SK-N-SH (cell line): Measurements from ENCODE around the gene MCTP1. TPM values are rescaled to one million over a fixed set of nuclear protein-coding genes. Genes with fewer than 3 reads are reported as not detected.

Experiments
- CTCF ChIA-PET: fragments of 300-600, 350-600 bp; formaldehyde crosslinking; extraction: SDS; loops from one replicate; lab custom pipeline; 2021; lab: Yijun Ruan, JAX
- POLR2A ChIA-PET: fragments of 350-600 bp; sonication (Branson Sonifier 250); formaldehyde crosslinking; extraction: SDS; loops from one replicate; lab custom pipeline; 2020; ENCODE audit warnings: antibody characterized with exemption, inconsistent platforms; lab: Yijun Ruan, JAX
- DNase-seq: peaks from one replicate; pipeline ENCODE4 v3.0.0; 2012
- H2AFZ ChIP-seq: fragments of 200-600 bp; sonication (generic); 2 replicates; pipeline ENCODE4 v1.8.1; 2016; ENCODE audit warnings: antibody characterized with exemption, mild to moderate bottlenecking, low read depth
- H3F3A ChIP-seq: fragments of 200-600 bp; sonication (generic); replicated peaks from 2 replicates; pipeline ENCODE3; 2016; ENCODE audit warnings: antibody characterized with exemption, mild to moderate bottlenecking; ENCODE audit not compliant: insufficient read depth
- H3K27ac ChIP-seq, 2 experiments: fragments of 200-500 bp in 1 of 2; fragments of 200-600 bp in 1 of 2; sonication (Bioruptor generic) in 1 of 2; sonication (generic), shearing (Covaris generic) in 1 of 2; 2 replicates each; pipeline versions ENCODE4 v1.5.1 to v1.6.1; 2014 to 2016; ENCODE audit warnings: low read depth in 2 of 2, inconsistent platforms in 1 of 2, low read length in 1 of 2, mild to moderate bottlenecking in 1 of 2, mixed read lengths in 1 of 2
- H3K27me3 ChIP-seq: fragments of 200-600 bp; sonication (generic), shearing (Covaris generic); 2 replicates; pipeline ENCODE4 v1.6.1; 2016; ENCODE audit warnings: mixed run types; ENCODE audit not compliant: insufficient read depth
- H3K36me3 ChIP-seq, 2 experiments: fragments of 200-500 bp in 1 of 2; fragments of 200-600 bp in 1 of 2; sonication (Bioruptor generic) in 1 of 2; sonication (generic) in 1 of 2; replicated peaks in 1 of 2; 2 replicates each; pipeline versions ENCODE3 to v1.5.1; 2014 to 2016; ENCODE audit warnings: low read length in 1 of 2, mild to moderate bottlenecking in 1 of 2; ENCODE audit not compliant: insufficient read depth in 2 of 2, control insufficient read depth in 1 of 2
- H3K4me1 ChIP-seq, 2 experiments: fragments of 200-500 bp in 1 of 2; fragments of 200-600 bp in 1 of 2; sonication (Bioruptor generic) in 1 of 2; sonication (generic), shearing (Covaris generic) in 1 of 2; 2 replicates each; pipeline versions ENCODE4 v1.5.1 to v1.6.1; 2014 to 2016; ENCODE audit warnings: low read depth in 1 of 2, low read length in 1 of 2, mixed run types in 1 of 2; ENCODE audit not compliant: insufficient read depth in 2 of 2, control insufficient read depth in 1 of 2
- H3K4me2 ChIP-seq: fragments of 200-600 bp; sonication (generic), shearing (Covaris generic); 2 replicates; pipeline ENCODE4 v1.6.1; 2017; ENCODE audit warnings: mixed run types
- H3K4me3 ChIP-seq, 2 experiments: fragments of 200-500 bp in 1 of 2; fragments of 200-600 bp in 1 of 2; sonication (Bioruptor generic) in 1 of 2; sonication (generic), shearing (Covaris generic) in 1 of 2; 2 replicates each; pipeline versions ENCODE4 v1.5.1 to v1.8.1; 2014 to 2016; ENCODE audit warnings: low read depth in 2 of 2, inconsistent platforms in 1 of 2, low read length in 1 of 2, mild to moderate bottlenecking in 1 of 2, mixed read lengths in 1 of 2, moderate library complexity in 1 of 2
- H3K79me2 ChIP-seq: fragments of 200-600 bp; sonication (generic); 2 replicates; pipeline ENCODE4 v1.8.1; 2017; ENCODE audit warnings: mild to moderate bottlenecking; ENCODE audit not compliant: insufficient read depth
- H3K9ac ChIP-seq: fragments of 200-600 bp; sonication (generic); 2 replicates; pipeline ENCODE4 v1.6.1; 2017; ENCODE audit warnings: mixed run types
- H3K9me2 ChIP-seq: fragments of 200-600 bp; sonication (generic); 2 replicates; pipeline ENCODE4 v1.6.1; 2017; ENCODE audit warnings: mixed run types
- H3K9me3 ChIP-seq: fragments of 200-600 bp; sonication (generic); 2 replicates; pipeline ENCODE4 v1.6.1; 2017; ENCODE audit warnings: mixed run types, mild to moderate bottlenecking, moderate library complexity
- H4K20me1 ChIP-seq: fragments of 200-600 bp; sonication (generic); 2 replicates; pipeline ENCODE4 v1.6.1; 2017; ENCODE audit warnings: mild to moderate bottlenecking, mixed run types; ENCODE audit not compliant: insufficient read depth
- ELF1 ChIP-seq: IDR thresholded peaks from 2 replicates; pipeline ENCODE4 v1.4.0; 2012
- EP300 ChIP-seq, 2 experiments: IDR thresholded peaks; 2 replicates each; pipeline versions ENCODE4 v1.4.0 to v1.6.1; 2012; ENCODE audit warnings: borderline replicate concordance in 1 of 2, low read depth in 1 of 2, low read length in 1 of 2
- FOSL2 ChIP-seq: IDR thresholded peaks from 2 replicates; pipeline ENCODE4 v1.4.0; 2012; ENCODE audit warnings: low read depth, mild to moderate bottlenecking, moderate library complexity, borderline replicate concordance
- FOXM1 ChIP-seq: IDR thresholded peaks from 2 replicates; pipeline ENCODE4 v1.4.0; 2012; ENCODE audit warnings: low read depth, mild to moderate bottlenecking
- GABPA ChIP-seq: IDR thresholded peaks from 2 replicates; pipeline ENCODE4 v1.4.0; 2012; ENCODE audit warnings: low read depth, mild to moderate bottlenecking
- MEF2A ChIP-seq: IDR thresholded peaks from 2 replicates; pipeline ENCODE4 v1.4.0; 2012; ENCODE audit warnings: low read depth, borderline replicate concordance
- MXI1 ChIP-seq: IDR thresholded peaks from 2 replicates; pipeline ENCODE4 v1.6.1; 2012; ENCODE audit warnings: mild to moderate bottlenecking, low read depth, low read length, improper control_type of control experiment
- NFIC ChIP-seq: IDR thresholded peaks from 2 replicates; pipeline ENCODE4 v1.4.0; 2012; ENCODE audit warnings: borderline replicate concordance
- RCOR1 ChIP-seq: fragments of 150-350 bp; IDR thresholded peaks from 2 replicates; pipeline ENCODE4 v1.6.1; 2017; ENCODE audit warnings: antibody characterized with exemption, low read length
- RXRA ChIP-seq: IDR thresholded peaks from 2 replicates; pipeline ENCODE4 v1.4.0; 2012; ENCODE audit warnings: low read depth, mild to moderate bottlenecking, borderline replicate concordance
- TAF1 ChIP-seq: IDR thresholded peaks from 2 replicates; pipeline ENCODE4 v1.6.1; 2012; ENCODE audit warnings: low read depth, mild to moderate bottlenecking, low read length, moderate library complexity, borderline replicate concordance
- TCF12 ChIP-seq: IDR thresholded peaks from 2 replicates; pipeline ENCODE4 v1.4.0; 2012
- TEAD4 ChIP-seq: IDR thresholded peaks from 2 replicates; pipeline ENCODE4 v1.4.0; 2012; ENCODE audit warnings: mild to moderate bottlenecking, borderline replicate concordance; ENCODE audit not compliant: insufficient read depth
- USF2 ChIP-seq: fragments of 150-350 bp; IDR thresholded peaks from 2 replicates; pipeline ENCODE4 v1.6.1; 2017; ENCODE audit warnings: antibody characterized with exemption, low read length, low read depth, borderline replicate concordance
- WGBS: methylation state at CpG from one replicate; pipeline ENCODE4 v1.1.6; 2017; ENCODE audit warnings: low lambda C conversion rate; 5-methylcytosine and 5-hydroxymethylcytosine counted together
- polyA plus RNA-seq, 3 experiments: library from polyadenylated mRNA; depleted of rRNA; stranded (reverse); fragments of >200 nt; gene quantifications; 2 replicates each; pipeline ENCODE4 v1.2.3, GENCODE V29; 2012
- TF ChIP-seq, protein P1 (sequence below): IDR thresholded peaks from 2 replicates; pipeline ENCODE4 v1.6.1; 2012; ENCODE audit warnings: mild to moderate bottlenecking, low read depth, low read length, moderate library complexity
- TF ChIP-seq, protein P2 (sequence below): IDR thresholded peaks from 2 replicates; pipeline ENCODE4; 2012

Gene MCTP1
- polyA plus RNA-seq, 1 of the 3 experiments (the other 2 are of a cell fraction) = 0.53 TPM

DNA sequence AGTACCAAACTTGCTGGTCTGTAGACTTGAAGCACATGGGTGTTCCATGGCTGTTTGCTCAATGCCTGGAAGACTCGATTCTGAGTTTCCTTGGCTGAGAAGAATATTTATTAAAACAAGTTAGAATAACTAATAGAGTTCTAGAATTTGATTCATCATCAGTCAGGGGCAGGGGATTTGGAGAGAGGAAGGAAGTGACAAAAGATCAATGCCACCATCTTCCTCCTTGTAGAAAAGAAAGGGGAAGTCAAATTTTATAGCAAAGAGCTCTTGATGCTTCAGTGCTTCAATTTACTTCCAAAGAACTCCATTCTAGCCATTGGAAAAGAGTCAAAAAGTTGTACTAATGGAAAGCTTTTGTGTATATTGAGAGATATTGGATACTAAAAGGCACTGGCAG lies 236.3 kb downstream of the MCTP1 start:
- ChIA-PET CTCF (interaction anchor here (1.6 kb wide), 1 partner anchor 15 kb away, joined by 3 read pairs; no protein-coding TSS in a partner anchor), POLR2A (no interaction called here)
- Histone ChIP-seq H3K9me2 (no peaks in the 10 kb centered on the region), H3K79me2 (no peaks in the 10 kb centered on the region), H2AFZ (no peak overlapping the region), H3K27ac (no peak overlapping the region), H4K20me1 (no peaks in the 10 kb centered on the region), H3K9ac (no peak overlapping the region), H3K4me3 (no peak overlapping the region), H3K4me1 (no peaks in the 10 kb centered on the region), H3K36me3 (no peaks in the 10 kb centered on the region), H3F3A (no peaks in the 10 kb centered on the region), H3K4me2 (no peak overlapping the region), H3K9me3 (no peaks in the 10 kb centered on the region), H3K27me3 (no peaks in the 10 kb centered on the region)
- TF ChIP-seq TAF1 (no peak), RXRA (no peak), USF2 (no peak), MXI1 (no peak), EP300 (IDR thresholded peaks at IDR 0.05; ENCODE audit: borderline replicate concordance in 1 of 2, low read depth in 1 of 2, low read length in 1 of 2) (no peak), MEF2A (no peak), GABPA (no peak), FOSL2 (no peak), TEAD4 (no peak), ELF1 (no peak), RCOR1 (no peak), FOXM1 (no peak), NFIC (no peak), TCF12 (no peak)
- TF ChIP-seq, protein P1, sequence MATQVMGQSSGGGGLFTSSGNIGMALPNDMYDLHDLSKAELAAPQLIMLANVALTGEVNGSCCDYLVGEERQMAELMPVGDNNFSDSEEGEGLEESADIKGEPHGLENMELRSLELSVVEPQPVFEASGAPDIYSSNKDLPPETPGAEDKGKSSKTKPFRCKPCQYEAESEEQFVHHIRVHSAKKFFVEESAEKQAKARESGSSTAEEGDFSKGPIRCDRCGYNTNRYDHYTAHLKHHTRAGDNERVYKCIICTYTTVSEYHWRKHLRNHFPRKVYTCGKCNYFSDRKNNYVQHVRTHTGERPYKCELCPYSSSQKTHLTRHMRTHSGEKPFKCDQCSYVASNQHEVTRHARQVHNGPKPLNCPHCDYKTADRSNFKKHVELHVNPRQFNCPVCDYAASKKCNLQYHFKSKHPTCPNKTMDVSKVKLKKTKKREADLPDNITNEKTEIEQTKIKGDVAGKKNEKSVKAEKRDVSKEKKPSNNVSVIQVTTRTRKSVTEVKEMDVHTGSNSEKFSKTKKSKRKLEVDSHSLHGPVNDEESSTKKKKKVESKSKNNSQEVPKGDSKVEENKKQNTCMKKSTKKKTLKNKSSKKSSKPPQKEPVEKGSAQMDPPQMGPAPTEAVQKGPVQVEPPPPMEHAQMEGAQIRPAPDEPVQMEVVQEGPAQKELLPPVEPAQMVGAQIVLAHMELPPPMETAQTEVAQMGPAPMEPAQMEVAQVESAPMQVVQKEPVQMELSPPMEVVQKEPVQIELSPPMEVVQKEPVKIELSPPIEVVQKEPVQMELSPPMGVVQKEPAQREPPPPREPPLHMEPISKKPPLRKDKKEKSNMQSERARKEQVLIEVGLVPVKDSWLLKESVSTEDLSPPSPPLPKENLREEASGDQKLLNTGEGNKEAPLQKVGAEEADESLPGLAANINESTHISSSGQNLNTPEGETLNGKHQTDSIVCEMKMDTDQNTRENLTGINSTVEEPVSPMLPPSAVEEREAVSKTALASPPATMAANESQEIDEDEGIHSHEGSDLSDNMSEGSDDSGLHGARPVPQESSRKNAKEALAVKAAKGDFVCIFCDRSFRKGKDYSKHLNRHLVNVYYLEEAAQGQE = no peak
- TF ChIP-seq, protein P2, sequence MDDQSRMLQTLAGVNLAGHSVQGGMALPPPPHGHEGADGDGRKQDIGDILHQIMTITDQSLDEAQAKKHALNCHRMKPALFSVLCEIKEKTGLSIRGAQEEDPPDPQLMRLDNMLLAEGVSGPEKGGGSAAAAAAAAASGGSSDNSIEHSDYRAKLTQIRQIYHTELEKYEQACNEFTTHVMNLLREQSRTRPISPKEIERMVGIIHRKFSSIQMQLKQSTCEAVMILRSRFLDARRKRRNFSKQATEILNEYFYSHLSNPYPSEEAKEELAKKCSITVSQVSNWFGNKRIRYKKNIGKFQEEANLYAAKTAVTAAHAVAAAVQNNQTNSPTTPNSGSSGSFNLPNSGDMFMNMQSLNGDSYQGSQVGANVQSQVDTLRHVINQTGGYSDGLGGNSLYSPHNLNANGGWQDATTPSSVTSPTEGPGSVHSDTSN = no peak
- WGBS = 6% methylated on average over 1 of the region's 1 CpG
- DNase-seq = no peak
